GM20000 (cell line): ENCODE data around the gene SLC22A8.

Experiments
- DNase-seq: peaks from one replicate; pipeline ENCODE4 v3.0.0; 2012; ENCODE audit warnings: low spot score
- TF ChIP-seq, protein P1 (sequence below): IDR thresholded peaks from 2 replicates; pipeline ENCODE4 v1.5.1; 2012; ENCODE audit warnings: mild to moderate bottlenecking, control low read depth; ENCODE audit errors: extremely low read depth, missing control alignments

The SLC22A8 gene

GRCh38 chr11:63020671-63021291 lies 5.1 kb upstream of the SLC22A8 start:
- no peak for DNase-seq

DNA sequence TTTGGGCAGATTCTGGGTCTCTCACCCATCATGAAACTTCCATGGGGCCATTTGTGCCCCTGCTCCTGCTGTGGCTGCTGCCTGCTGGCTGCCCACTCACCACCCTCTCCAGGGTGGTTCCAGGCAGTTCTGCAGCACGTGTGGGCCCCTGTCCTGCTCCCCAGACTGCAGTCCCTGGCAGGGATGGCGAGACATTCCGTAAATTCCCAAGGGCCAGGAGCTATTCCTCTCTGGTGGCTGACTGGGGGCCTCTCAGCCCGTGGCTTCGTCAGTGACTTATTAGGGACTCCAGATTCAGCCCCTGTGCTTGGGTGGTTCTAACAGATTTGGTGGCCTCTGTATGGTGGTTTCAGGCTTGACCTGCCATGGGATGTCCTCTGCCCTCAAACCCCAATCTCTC lies 3.9 kb upstream of the SLC22A8 start:
- TF ChIP-seq, protein P1, sequence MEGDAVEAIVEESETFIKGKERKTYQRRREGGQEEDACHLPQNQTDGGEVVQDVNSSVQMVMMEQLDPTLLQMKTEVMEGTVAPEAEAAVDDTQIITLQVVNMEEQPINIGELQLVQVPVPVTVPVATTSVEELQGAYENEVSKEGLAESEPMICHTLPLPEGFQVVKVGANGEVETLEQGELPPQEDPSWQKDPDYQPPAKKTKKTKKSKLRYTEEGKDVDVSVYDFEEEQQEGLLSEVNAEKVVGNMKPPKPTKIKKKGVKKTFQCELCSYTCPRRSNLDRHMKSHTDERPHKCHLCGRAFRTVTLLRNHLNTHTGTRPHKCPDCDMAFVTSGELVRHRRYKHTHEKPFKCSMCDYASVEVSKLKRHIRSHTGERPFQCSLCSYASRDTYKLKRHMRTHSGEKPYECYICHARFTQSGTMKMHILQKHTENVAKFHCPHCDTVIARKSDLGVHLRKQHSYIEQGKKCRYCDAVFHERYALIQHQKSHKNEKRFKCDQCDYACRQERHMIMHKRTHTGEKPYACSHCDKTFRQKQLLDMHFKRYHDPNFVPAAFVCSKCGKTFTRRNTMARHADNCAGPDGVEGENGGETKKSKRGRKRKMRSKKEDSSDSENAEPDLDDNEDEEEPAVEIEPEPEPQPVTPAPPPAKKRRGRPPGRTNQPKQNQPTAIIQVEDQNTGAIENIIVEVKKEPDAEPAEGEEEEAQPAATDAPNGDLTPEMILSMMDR = no peak
- no peak for DNase-seq

More at GRCh38 chr11:63020671-63021291, 5.1 kb upstream of the SLC22A8 start:
- TF ChIP-seq, protein P1 = peak; percentile 53

GRCh38 chr11:63017306-63017974 lies 1.8 kb upstream of the SLC22A8 start:
- DNase-seq = no peak
- TF ChIP-seq, protein P1 = no peak

DNA sequence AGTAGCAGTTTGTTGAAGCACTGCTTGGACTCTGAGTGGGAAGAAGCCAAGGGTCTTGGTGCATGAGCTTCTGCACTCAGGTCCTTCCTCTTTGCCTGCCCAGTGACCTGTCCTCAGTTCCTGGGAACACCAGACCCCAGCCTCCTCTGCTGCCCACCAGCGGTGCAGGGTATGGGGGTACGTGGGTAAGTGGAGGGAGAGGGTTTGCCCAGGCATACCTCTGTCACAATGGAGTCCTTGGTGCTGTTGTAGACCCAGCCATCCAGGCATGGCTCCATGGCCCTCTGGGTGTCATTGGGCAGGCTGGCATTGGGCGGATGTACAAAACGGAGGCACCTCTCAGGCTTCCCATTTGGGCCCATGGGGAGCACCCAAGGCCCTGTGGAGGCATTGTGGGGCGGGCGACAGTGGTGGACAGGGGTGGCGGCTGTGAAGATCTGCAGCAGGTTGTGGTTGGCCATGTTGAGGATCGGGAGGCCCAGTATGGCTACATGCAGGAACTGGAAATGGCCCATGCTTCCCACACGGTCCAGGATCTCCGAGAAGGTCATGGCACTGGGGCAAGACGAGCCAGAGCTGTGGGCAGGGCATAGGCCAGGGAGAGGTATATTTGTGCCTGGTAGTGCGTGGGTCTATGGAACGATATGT lies 1.1 kb downstream of the SLC22A8 start:
- no peak for DNase-seq
- TF ChIP-seq, protein P1 = no peak

GRCh38 chr11:63012839-63013238 lies 2.8 kb downstream of the SLC22A8 start:
- TF ChIP-seq, protein P1 = no peak
- DNase-seq = no peak

DNA sequence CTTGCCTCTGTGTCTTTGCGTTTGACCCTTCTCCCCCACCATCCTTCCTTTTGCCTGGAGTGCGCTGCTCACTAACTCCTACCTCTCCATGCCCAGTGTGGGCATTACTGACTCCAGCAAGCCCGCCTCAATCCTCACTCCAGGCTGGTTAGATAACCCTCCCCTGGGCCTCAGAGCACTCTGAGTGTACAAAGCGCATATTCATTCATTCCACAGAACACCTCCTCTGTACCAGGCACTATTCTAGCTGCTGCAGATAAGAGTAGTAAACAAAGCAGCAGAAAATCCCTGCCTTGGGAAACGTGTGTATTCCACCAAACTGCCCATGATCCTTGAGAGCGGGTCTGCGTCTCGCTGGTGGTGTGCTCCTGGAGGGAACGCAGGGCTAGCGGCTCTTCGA lies 3.2 kb downstream of the SLC22A8 start:
- TF ChIP-seq, protein P1 = no peak
- DNase-seq = no peak

GRCh38 chr11:63010934-63011439 lies 4.7 kb downstream of the SLC22A8 start:
- TF ChIP-seq, protein P1 = no peak

More at GRCh38 chr11:63010934-63011439, 4.7 kb downstream of the SLC22A8 start:
- no peak for DNase-seq
